Measurements from ENCODE around the gene WDR27. TPM values are rescaled to one million over a fixed set of nuclear protein-coding genes. Genes with fewer than 3 reads are reported as not detected.
"Not testable (repeated sequence)": the region's sequence is repeated elsewhere in the genome, so short reads cannot be mapped to it uniquely, and the experiment has no call there.

Gene WDR27
- total RNA-seq, 2 donors from 2014 or later: 45.0 to 46.1 TPM

DNA sequence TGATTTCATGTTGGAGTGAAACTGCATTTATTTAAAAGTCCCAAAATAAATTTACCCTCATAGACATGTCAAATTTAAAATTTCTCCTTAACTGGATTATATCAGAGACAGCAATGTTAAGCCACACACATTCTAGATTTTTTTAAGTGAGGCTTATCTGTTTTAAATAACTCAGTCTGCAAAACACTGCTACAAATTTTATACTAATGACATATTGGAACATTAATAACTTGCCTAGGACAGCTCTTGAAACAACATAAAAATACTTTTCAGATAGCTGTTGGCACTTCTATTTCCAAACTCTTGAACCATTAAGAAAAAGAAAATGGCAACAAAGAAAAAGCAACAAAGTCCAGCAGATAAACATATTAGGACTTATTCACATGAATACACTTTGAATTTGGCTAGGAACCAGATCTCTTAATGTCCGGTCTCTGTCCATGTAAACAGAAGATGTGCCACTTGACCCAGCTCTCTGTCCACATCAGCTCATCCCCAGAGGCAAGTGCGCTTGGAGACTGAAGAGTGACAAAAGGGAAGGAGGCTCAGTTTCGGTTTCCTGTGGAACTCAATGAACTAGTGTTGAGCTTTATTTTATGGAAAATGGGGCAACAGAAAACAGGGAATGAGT is 228.9 kb downstream of the WDR27 start:
- DNase-seq (no peak), ATAC-seq (replicated peaks in 1 of 2) (no peak)
- peaks cover 9 to 15% of the 10 kb centered on the region in 2 donors for H3K9me3 Mint-ChIP-seq
- H3K4me1 Mint-ChIP-seq (ENCODE audit: low read depth): no peaks in the 10 kb centered on the region
- H3K27ac Mint-ChIP-seq: no peak overlapping the region
- no peaks in the 10 kb centered on the region for H3K27me3 Mint-ChIP-seq (ENCODE audit: low read depth)
- H3K36me3 Mint-ChIP-seq (ENCODE audit: insufficient read depth in 2 of 2): peaks cover 15 to 19% of the 10 kb centered on the region in 2 donors
- H3K4me3 Mint-ChIP-seq: no peak overlapping the region

DNA sequence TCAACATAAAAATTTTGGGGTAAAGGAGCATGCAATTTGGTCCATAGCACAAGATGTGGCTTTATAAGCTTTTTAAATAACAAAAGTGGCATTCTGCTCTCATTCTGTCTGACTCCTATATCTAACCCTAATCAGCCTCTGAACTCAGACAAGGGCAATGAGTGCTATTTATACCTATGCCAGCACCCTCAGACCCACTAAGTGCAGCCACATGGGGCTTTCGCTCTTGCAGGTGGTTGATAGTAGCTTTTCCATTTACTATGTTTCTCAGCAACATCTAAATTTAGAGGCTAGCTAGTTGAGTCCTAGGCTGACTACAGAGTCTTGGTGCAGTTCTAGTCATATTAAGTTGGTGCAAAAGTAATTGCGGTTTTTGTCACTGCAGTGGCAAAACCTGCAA is 231.0 kb downstream of the WDR27 start:
- Mint-ChIP-seq H3K4me1 (ENCODE audit: low read depth) (no peaks in the 10 kb centered on the region), H3K36me3 (ENCODE audit: insufficient read depth in 2 of 2) (peaks cover 15 to 23% of the 10 kb centered on the region in 2 donors), H3K27ac (no peak overlapping the region), H3K9me3 (peaks cover 11 to 18% of the 10 kb centered on the region in 2 donors), H3K4me3 (no peak overlapping the region), H3K27me3 (ENCODE audit: low read depth) (no peaks in the 10 kb centered on the region)
- DNase-seq (no peak), ATAC-seq (replicated peaks in 1 of 2) (no peak)

DNA sequence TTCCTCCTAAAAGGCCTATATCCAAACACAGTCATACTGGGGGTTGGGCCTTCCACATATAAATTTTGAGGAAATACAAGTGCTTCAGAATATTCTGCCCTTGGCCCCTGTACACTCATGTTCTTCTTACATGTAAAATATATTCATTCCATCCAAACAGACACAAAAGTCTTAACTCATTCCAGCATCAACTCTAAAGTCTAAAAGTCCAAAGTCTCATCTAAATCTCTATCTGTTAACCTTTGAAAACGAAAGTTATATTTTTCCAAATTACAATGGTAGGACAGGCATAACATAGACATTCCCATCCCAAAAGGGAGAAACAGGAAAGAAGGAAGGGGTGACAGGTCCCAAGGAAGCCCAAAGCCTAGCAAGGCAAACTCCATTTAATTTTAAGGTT is 232.8 kb downstream of the WDR27 start:
- H3K27ac Mint-ChIP-seq: no peak overlapping the region
- no peaks in the 10 kb centered on the region for H3K4me1 Mint-ChIP-seq (ENCODE audit: low read depth)
- H3K4me3 Mint-ChIP-seq: no peak overlapping the region
- peaks cover 12 to 17% of the 10 kb centered on the region in 2 donors for H3K36me3 Mint-ChIP-seq (ENCODE audit: insufficient read depth in 2 of 2)
- ATAC-seq (replicated peaks in 1 of 2) (no peak), DNase-seq (no peak)
- no peaks in the 10 kb centered on the region for H3K27me3 Mint-ChIP-seq (ENCODE audit: low read depth)
- H3K9me3 Mint-ChIP-seq: peaks cover 11 to 14% of the 10 kb centered on the region in 2 donors

DNA sequence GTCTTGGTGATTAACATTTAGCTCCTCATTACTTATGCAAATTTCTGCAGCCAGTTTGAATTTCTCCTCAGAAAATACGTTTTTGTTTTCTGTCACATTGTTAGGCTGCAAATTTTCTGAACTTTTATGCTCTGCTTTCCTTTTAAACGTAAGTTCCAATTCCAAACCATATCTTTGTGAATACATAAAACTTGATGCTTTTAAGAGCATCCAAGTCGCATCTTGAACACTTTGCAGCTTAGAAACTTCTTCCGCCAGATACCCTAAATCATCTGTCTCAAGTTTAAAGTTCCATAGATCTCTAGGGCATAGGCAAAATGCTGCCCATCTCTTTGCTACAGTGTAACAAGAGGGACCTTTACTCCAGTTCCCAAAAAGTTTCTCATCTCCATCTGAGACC is 234.1 kb downstream of the WDR27 start:
- not testable (repeated sequence) for ATAC-seq (replicated peaks in 1 of 2); H3K27me3 Mint-ChIP-seq (ENCODE audit: low read depth); H3K4me1 Mint-ChIP-seq (ENCODE audit: low read depth); DNase-seq; H3K27ac Mint-ChIP-seq; H3K4me3 Mint-ChIP-seq
- Mint-ChIP-seq H3K36me3 (ENCODE audit: insufficient read depth in 2 of 2) (peaks cover 12 to 17% of the 10 kb centered on the region in 2 donors), H3K9me3 (peaks cover 11 to 14% of the 10 kb centered on the region in 2 donors)

DNA sequence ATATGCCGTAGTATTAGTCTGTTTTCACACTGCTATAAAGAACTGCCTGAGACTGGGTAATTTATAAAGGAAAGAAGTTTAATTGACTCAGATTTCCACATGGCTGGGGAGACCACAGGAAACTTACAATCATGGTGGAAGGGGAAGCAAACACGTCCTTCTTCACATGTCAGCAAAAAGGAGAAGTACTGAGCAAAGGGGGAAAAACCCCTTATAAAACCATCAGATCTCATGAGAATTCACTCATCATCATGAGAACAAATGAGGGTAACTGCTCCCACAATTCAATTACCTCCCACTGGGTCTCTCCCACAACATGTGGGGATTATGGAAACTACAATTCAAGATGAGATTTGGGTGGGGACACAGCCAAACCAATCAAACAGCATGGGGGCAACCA is 235.6 kb downstream of the WDR27 start:
- not testable (repeated sequence) for H3K4me3 Mint-ChIP-seq; DNase-seq; H3K27me3 Mint-ChIP-seq (ENCODE audit: low read depth); ATAC-seq (replicated peaks in 1 of 2); H3K27ac Mint-ChIP-seq; H3K4me1 Mint-ChIP-seq (ENCODE audit: low read depth)
- Mint-ChIP-seq H3K36me3 (ENCODE audit: insufficient read depth in 2 of 2) (peaks cover 12 to 17% of the 10 kb centered on the region in 2 donors), H3K9me3 (peaks cover 11 to 14% of the 10 kb centered on the region in 2 donors)

DNA sequence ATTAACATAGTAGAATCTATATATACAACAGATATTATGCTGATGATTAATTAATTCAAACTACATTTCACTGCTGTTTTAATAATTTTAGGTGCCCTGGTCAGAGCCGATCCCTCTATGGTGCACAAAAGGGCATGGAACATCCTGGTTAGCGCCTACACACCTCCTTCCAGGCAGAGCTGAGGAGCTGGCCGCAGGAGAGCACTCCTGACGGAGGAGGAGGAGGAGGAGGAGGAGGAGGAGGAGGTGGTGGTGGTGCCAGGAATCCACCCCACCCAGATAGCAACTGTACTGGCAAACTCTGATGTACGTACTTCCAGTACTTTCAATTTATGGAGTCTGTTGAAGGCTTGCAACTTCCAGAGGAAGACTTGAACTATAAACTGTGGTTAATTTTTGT is 244.1 kb downstream of the WDR27 start:
- H3K4me3 Mint-ChIP-seq: no peak overlapping the region
- H3K36me3 Mint-ChIP-seq (ENCODE audit: insufficient read depth in 2 of 2): peaks cover 1% of the 10 kb centered on the region in 2 donors
- no peaks in the 10 kb centered on the region for H3K9me3 Mint-ChIP-seq

DNA sequence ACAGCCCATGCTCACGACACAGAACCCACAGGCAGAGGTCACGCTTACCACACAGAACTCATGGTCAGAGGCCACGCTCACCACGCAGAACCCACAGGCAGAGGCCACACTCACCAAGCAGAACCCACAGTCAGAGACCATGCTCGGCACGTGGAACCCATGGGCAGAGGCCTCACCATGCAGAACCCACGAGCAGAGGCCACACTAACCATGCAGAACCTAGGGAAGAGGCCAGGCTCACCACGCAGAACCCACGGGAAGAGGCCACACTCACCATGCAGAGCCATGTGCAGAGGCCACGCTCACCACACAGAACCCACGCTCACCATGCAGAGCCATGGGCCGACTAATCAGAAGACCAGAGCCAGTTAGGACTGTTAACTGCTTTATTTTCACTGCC is 245.0 kb downstream of the WDR27 start:
- no peak overlapping the region for H3K27ac Mint-ChIP-seq
- no peak for DNase-seq
- H3K9me3 Mint-ChIP-seq: no peaks in the 10 kb centered on the region
- ATAC-seq (replicated peaks in 1 of 2): no peak
- no peak overlapping the region for H3K4me3 Mint-ChIP-seq
- H3K27me3 Mint-ChIP-seq (ENCODE audit: low read depth): no peaks in the 10 kb centered on the region
- no peaks in the 10 kb centered on the region for H3K4me1 Mint-ChIP-seq (ENCODE audit: low read depth)
- H3K36me3 Mint-ChIP-seq (ENCODE audit: insufficient read depth in 2 of 2): peaks cover 1 to 2% of the 10 kb centered on the region in 2 donors

More for the DNA sequence above, 244.1 kb downstream of the WDR27 start:
- DNase-seq (no peak), ATAC-seq (replicated peaks in 1 of 2) (no peak)
- Mint-ChIP-seq H3K27ac (no peak overlapping the region), H3K4me1 (ENCODE audit: low read depth) (no peaks in the 10 kb centered on the region), H3K27me3 (ENCODE audit: low read depth) (no peaks in the 10 kb centered on the region)

DNA sequence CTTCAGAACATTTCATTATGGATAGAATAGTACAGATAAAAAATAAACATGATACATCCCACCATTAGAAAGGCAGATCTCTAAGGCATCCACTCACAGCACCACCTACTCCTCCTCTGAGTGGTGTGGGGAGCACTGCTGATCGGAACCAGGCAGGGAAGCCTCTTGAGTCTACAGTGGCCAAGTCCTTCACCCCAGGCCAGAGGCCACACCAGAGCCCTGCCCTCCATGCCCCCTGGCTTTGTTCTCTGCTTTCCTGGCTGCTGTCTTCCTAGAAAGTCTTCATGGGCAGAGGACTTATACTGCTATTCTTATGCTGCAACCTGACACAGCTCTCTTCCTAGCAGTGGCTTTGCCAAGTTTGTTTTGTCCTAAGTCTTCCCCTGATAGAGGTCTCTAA is 246.4 kb downstream of the WDR27 start:
- ATAC-seq (replicated peaks in 1 of 2): no peak
- no peak for DNase-seq
- no peaks in the 10 kb centered on the region for H3K9me3 Mint-ChIP-seq
- H3K27ac Mint-ChIP-seq: no peak overlapping the region
- H3K4me3 Mint-ChIP-seq: no peak overlapping the region
- peaks cover 1 to 2% of the 10 kb centered on the region in 2 donors for H3K36me3 Mint-ChIP-seq (ENCODE audit: insufficient read depth in 2 of 2)
- H3K27me3 Mint-ChIP-seq (ENCODE audit: low read depth): no peaks in the 10 kb centered on the region
- H3K4me1 Mint-ChIP-seq (ENCODE audit: low read depth): no peaks in the 10 kb centered on the region

DNA sequence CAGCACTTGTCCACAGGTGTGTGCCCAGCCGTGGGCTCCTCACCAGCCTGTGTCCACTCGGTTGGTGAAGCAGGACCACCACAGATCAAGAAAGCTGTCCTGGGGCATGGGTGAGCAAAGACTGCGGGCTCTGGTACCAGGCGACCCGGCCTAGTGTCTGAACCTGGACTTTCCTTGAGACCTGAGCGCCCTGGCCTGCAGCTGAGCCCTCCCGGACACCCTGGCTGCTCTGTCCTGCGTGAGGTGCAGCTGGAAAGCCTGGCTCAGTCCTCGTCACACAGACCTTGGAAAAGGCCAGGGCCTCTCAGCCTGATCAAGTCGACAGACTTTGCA is 247.0 kb downstream of the WDR27 start:
- H3K4me1 Mint-ChIP-seq (ENCODE audit: low read depth): no peaks in the 10 kb centered on the region
- no peaks in the 10 kb centered on the region for H3K9me3 Mint-ChIP-seq
- H3K4me3 Mint-ChIP-seq: no peak overlapping the region
- peaks cover 1 to 2% of the 10 kb centered on the region in 2 donors for H3K36me3 Mint-ChIP-seq (ENCODE audit: insufficient read depth in 2 of 2)
- ATAC-seq (replicated peaks in 1 of 2): no peak
- DNase-seq: no peak
- no peak overlapping the region for H3K27ac Mint-ChIP-seq
- H3K27me3 Mint-ChIP-seq (ENCODE audit: low read depth): no peaks in the 10 kb centered on the region

DNA sequence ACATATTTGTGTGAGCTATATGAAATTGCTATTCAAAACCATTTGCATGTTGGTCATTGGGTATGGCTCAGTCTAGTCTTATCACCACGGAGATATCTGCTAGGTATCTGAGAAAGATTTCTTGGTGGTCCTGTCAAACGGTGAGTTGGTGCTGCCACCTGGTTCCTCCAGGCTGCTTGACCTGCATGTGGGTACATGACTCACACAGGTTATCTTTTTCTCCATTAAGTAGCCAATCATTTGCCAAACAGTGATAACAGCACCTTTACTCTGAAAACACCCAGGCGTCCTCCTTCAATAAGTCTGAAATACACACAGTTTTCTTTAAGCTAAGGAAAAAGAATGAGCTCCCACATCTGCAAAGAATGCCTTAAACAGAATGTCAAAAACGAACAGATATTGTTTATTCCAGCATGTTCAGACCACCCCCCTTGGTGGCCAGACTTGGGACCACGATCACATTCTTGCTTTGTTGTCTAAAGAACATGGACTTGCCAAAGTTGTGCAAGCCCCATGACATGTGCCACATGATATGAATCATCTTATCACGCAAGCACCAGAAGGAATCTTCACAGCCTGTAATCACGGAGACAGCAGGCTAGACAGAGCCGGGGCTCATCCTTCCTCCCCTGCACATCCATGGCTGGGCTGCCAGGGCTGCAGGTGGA is 247.5 kb downstream of the WDR27 start:
- Mint-ChIP-seq H3K27ac (no peak overlapping the region), H3K4me1 (ENCODE audit: low read depth) (no peaks in the 10 kb centered on the region), H3K27me3 (ENCODE audit: low read depth) (no peaks in the 10 kb centered on the region), H3K4me3 (no peak overlapping the region), H3K9me3 (no peaks in the 10 kb centered on the region), H3K36me3 (ENCODE audit: insufficient read depth in 2 of 2) (peaks cover 1 to 2% of the 10 kb centered on the region in 2 donors)
- ATAC-seq (replicated peaks in 1 of 2) (no peak), DNase-seq (no peak)

DNA sequence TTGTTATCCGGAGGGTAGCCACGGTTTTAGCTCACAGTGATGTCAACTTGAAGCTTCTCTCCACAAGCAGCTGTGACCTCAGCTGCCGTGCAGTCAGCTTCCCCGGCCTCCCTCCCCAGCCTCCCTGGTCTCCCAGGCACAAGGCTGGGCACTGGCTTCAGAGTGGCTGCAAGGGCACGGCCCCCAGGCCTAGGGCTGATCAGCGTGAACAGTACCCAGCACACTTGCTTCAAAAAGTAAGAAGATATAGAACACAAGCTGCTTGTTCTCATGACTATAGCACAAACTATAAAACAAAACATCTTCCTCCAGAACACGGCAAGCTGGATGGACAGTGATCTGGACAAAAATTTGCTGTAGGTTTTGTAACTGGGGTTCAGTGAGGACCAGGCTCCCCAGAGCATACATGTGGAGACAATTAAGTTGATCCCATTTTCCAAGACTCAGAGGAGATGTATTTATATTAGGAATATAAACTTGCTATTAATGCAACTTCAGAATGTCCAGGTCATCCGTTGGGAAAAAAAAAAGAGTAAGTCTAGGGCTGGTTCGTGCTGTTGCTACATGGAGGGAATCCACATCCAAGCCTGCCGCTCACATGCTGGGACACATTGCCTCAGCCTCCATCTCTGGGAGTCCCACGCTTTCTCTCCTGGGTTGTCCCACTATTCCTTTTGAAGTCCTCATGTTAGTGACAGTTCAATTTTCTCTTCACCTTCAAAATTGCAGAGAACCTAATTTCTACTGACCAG is 248.8 kb downstream of the WDR27 start:
- H3K4me3 Mint-ChIP-seq: no peak overlapping the region
- H3K27ac Mint-ChIP-seq: no peak overlapping the region
- peaks cover 0 to 1% of the 10 kb centered on the region in 2 donors for H3K36me3 Mint-ChIP-seq (ENCODE audit: insufficient read depth in 2 of 2)
- DNase-seq (no peak), ATAC-seq (replicated peaks in 1 of 2) (no peak)
- H3K27me3 Mint-ChIP-seq (ENCODE audit: low read depth): no peaks in the 10 kb centered on the region
- no peaks in the 10 kb centered on the region for H3K9me3 Mint-ChIP-seq
- H3K4me1 Mint-ChIP-seq (ENCODE audit: low read depth): no peaks in the 10 kb centered on the region

DNA sequence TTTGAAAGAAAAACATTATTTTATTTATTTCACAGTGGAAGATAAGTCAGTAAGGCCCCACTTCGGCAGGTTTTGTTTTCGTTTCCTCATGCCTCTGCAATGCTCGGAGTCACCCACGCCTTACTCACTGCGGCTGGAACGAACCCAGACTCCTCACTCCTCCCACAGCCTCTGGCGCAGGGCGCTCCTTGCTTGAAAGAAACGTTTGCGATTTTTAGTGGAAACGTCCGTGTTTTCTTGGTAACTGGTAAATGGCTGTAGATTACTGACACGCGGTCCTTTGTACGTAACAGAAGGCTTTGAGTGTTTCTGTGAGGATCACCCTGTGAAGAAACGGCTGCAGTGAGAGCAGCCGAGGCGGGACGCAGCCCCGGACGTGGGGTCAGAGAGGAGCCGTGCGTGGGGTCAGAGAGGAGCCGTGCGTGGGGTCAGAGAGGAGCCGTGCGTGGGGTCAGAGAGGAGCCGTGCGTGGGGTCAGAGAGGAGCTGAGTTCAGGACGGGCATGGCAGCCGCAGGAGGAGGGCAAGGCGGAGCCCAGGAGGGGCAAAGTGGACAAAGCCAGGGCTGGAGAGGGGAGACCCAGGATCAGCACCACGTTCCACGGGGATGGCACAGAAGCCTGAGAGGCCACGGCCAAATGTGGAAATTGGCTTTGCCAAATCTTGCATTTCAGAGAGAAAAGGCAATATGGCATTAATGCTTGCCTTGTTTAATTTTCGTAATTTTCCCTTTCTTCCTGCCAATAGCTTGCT is 249.5 kb downstream of the WDR27 start:
- ATAC-seq (replicated peaks in 1 of 2) (no peak), DNase-seq (no peak)
- Mint-ChIP-seq H3K4me1 (ENCODE audit: low read depth) (no peaks in the 10 kb centered on the region), H3K27ac (no peak overlapping the region), H3K4me3 (no peak overlapping the region), H3K36me3 (ENCODE audit: insufficient read depth in 2 of 2) (peaks cover 0 to 1% of the 10 kb centered on the region in 2 donors), H3K9me3 (no peaks in the 10 kb centered on the region), H3K27me3 (ENCODE audit: low read depth) (no peaks in the 10 kb centered on the region)

All from activated T-cell treated with anti-CD3 and anti-CD28 coated beads, Interleukin-2, amount 50 U/mL, for 72 hours (primary cell).